CD4-positive, alpha-beta T cell treated with Interleukin-6 for 4 hours (primary cell): Measurements from ENCODE around the gene ZGPAT.
A peak's percentile ranks its signal among the peaks of the same experiment; 100 is the strongest.
"Not testable (repeated sequence)": the region's sequence is repeated elsewhere in the genome, so short reads cannot be mapped to it uniquely, and the experiment has no call there.

Source experiments
- DNase-seq: peaks from one replicate; pipeline ENCODE4 v3.0.0-alpha.2; 2020; ENCODE audit warnings: mixed read lengths

ZGPAT gene

GRCh38 chr20:63766695-63767426 lies 59.0 kb downstream of the ZGPAT start:
- no peak for DNase-seq

GRCh38 chr20:63767456-63767855 lies 59.6 kb downstream of the ZGPAT start:
- no peak for DNase-seq

- no peak for DNase-seq
Observed at GRCh38 chr20:63767886-63768285, 60.0 kb downstream of the ZGPAT start.

- DNase-seq = no peak
Observed at GRCh38 chr20:63768591-63769515, 61.0 kb downstream of the ZGPAT start.

GRCh38 chr20:63769891-63770474 lies 62.1 kb downstream of the ZGPAT start:
- no peak for DNase-seq

- no peak for DNase-seq
Observed at GRCh38 chr20:63771046-63771707, 63.3 kb downstream of the ZGPAT start.

GRCh38 chr20:63772781-63773518 lies 65.1 kb downstream of the ZGPAT start:
- DNase-seq = no peak

- DNase-seq = no peak
Observed at GRCh38 chr20:63773571-63774241, 65.9 kb downstream of the ZGPAT start.

- no peak for DNase-seq
Observed at GRCh38 chr20:63774306-63774705, 66.5 kb downstream of the ZGPAT start.

GRCh38 chr20:63775096-63775978 lies 67.5 kb downstream of the ZGPAT start:
- peak; percentile 59 for DNase-seq

GRCh38 chr20:63776875-63777274 lies 69.0 kb downstream of the ZGPAT start:
- DNase-seq = not testable (repeated sequence)

- no peak for DNase-seq
Observed at GRCh38 chr20:63777614-63778013, 69.8 kb downstream of the ZGPAT start.

- no peak for DNase-seq
Observed at GRCh38 chr20:63778034-63778752, 70.4 kb downstream of the ZGPAT start.

GRCh38 chr20:63778857-63779256 lies 71.0 kb downstream of the ZGPAT start:
- DNase-seq = no peak

GRCh38 chr20:63781181-63781580 lies 73.3 kb downstream of the ZGPAT start:
- no peak for DNase-seq

- peak; percentile 85 for DNase-seq
Observed at GRCh38 chr20:63782051-63782471, 74.2 kb downstream of the ZGPAT start.

GRCh38 chr20:63782521-63782971 lies 74.7 kb downstream of the ZGPAT start:
- peak; percentile 33 for DNase-seq

- DNase-seq = no peak
Observed at GRCh38 chr20:63783970-63784369, 76.1 kb downstream of the ZGPAT start.

- no peak for DNase-seq
Observed at GRCh38 chr20:63785691-63786131, 77.9 kb downstream of the ZGPAT start.
